ENCODE measurements around the gene PDZRN4. TPM values are rescaled to one million over a fixed set of nuclear protein-coding genes. Genes with fewer than 3 reads are reported as not detected.
"Not testable (repeated sequence)": the region's sequence is repeated elsewhere in the genome, so short reads cannot be mapped to it uniquely, and the experiment has no call there.

Gene PDZRN4
- polyA plus RNA-seq, 1 donor = 2.6 TPM

DNA sequence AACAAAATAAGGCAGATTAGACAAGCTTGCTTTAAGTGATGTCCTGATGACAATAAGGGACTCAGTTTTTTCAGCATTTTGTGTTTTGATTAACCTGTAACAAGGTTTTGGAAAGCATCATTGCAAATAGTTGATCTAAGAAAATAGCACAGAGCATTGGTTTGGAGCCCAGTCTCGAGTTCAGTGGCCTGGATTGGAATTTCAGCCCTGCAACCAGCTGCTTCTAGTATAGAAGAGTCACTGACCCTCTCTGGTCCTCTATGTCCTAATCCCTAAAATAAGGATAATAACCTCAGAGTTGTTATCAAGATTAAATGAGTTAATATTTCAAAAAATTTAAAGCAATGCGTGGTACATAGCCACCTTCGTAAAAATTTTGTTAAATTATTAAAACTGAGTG lies 25.5 kb downstream of the PDZRN4 start:
- DNase-seq (ENCODE audit: low read depth) = no peak

DNA sequence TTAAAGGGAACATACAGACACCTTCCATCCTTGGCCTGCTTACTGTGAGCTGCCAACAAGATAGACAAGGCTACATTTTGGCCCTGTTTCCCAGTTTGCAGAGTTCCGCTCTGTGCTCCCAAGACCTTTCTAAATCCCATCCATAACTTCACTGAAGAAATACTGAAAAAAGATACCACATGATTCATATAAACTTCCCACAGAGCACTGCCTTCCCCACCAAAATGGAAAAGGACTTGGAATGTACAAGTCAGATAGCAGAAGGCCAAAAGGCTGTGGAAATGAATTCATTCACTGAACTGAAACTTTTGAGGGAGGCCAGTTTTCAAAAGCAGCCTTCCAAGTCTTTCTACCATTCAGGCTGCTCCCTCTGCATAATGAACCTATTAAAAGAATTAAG lies 29.6 kb downstream of the PDZRN4 start:
- no peak for DNase-seq (ENCODE audit: low read depth)

DNA sequence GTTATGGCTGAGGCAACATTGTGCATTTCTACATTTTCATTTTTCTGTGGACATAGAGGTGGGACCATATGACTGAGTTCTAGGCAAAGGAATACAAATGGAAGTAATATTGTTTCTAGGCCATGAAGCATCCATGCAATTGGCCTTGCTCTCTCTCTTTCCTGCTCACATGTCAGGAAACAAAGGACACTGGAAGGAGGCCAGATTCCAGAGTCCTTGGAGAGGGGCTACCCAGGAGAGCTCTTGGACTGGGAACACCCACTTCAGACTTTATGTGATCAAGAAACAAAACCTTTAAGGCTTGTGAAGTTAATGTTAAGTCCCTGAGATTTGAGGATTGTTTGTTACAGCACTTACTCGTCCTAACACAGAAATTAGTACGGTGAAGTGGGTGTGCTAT lies 32.8 kb downstream of the PDZRN4 start:
- DNase-seq (ENCODE audit: low read depth) = no peak

DNA sequence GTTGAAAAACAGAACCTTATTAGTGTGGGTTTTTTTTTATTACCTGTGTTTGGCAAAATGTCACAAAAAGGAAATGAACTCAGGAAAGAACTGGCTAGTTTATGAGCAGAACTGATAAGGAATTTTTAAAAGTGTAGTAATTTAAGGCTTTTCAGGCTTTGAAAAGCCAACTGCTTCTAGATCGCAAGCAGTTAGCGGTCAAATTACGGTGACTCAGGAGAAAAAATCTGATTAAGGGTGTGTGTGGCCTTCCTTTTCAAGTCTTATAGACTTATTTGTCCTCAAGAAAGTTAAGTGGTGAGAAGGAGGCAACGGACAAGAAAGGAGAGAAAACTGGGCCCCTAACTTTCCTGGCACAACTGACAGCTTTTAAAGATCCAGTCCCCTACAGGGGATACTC lies 33.4 kb downstream of the PDZRN4 start:
- DNase-seq (ENCODE audit: low read depth) = no peak

DNA sequence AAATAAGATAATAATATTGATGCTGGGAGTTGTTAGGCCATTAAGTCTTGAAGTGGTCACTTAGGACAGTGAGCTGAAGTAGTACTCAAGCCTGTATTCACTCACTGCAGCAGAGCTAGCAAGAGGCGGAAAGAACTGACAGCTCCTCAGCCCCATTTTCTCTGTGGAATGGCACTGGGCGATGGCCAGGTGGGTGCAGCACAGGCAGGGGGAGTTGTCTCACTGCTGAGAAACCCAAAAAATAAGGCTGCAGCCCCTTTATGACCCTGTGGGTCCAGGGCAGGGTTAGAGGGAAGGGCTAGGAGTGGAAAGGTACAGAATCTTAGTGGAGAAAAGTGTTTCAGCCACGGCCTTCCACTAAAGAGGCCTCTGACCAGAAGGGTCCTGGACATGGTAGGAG lies 35.5 kb downstream of the PDZRN4 start:
- no peak for DNase-seq (ENCODE audit: low read depth)

DNA sequence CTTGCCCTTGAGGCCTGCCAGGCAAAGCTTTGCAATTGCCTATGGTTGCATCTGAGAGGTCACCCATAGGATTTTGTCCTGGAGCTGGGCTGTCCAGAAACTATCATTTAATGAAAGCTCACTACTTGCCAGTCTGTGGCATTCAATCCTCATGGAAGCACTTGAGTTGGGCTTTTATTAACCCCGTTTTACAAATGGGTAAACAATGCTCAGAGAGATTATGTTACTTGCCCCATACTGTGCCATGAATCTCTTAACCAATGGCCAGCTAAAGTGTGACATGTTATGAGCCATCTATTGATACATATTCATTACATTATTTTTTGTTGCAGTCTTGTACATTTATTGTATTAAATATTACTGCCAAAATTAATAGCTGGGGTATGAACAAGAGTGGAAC lies 35.9 kb downstream of the PDZRN4 start:
- no peak for DNase-seq (ENCODE audit: low read depth)

DNA sequence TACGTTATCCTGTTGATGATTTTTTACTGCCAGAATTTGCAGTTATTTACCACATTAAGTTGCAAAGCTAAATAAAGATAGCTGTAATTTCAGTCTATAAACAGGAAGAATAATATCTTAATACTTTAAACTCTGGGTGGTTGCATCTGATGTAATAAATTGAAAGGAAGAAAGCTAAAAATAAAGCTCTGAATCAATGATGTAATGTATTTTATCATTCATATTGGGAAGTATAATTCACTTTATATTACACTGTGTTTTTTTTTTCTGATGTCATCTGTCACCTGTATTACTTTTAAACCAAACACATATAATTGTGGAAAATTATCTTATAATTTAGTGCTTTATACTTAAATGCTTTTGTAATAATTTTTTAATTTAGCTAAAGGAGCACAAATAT lies 37.1 kb downstream of the PDZRN4 start:
- no peak for DNase-seq (ENCODE audit: low read depth)

DNA sequence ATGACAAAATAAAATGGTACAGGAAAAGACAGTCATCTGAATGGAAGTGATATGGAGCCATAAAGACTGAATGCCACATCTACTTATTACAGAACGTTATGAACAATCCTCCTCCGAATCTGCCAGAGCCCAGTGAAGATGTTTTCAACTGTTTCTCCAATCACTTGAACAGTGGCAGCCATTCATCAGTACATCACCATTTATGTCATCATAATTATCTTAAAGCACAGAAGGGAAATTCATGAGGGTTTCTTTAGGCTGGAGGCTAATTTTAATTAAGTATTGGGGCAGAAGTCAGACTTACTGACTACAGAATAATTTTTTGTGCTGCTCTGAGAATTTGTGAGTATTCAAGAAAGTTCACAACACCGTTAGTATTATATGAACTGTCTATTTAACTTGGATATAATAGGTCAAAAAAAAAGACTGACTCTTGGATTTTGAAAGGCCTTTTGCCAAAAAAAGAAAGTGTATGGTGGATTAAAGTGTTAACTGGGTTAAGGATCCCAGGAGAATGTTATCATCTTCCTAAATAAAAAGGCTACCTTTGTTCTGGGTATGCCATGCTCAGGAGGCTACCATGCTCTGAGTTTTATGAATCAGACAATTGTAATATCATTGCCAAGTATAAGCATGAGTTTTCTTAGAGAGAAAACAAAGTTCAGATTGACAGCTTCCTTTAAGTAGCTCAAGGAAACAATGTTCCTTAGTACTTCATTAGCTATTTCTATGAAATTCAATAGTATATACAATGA lies 40.1 kb downstream of the PDZRN4 start:
- no peak for DNase-seq (ENCODE audit: low read depth)

DNA sequence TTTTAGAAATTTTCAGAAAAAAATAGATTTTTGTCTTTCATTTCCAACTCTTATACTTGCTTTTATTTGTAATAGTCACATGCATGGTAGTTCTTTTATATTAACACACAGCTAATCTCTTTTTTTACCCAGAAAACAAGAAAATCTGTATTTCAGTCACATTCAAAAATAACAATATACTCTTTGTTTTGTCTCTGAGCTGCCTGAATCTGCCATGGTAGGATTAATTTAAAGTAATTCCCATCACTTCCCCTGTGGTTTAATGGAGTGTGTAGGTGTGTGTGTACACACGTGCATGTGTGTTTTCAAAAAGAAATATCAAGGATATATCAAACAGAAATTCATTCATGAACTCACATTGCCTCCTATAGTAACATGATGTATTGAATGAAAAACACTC lies 42.6 kb downstream of the PDZRN4 start:
- no peak for DNase-seq (ENCODE audit: low read depth)

DNA sequence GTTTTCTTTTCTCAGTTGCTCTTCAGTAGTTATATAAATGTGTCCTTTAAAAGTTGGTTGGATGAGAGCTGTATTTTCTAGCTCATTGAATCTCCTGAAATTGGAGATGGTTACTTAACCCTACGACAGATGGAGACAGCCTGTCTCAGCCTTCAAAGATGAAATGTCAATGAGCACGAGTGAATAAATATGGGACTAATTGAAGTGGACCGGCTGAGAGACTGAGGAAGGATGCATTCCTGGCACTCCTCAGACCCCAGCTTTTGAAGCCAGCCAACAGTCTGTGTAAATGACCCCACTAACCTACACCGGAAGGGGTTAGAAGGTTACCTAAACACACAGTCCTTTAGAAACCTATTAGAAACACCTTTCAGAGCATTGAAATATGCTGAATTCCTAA lies 46.6 kb downstream of the PDZRN4 start:
- no peak for DNase-seq (ENCODE audit: low read depth)

DNA sequence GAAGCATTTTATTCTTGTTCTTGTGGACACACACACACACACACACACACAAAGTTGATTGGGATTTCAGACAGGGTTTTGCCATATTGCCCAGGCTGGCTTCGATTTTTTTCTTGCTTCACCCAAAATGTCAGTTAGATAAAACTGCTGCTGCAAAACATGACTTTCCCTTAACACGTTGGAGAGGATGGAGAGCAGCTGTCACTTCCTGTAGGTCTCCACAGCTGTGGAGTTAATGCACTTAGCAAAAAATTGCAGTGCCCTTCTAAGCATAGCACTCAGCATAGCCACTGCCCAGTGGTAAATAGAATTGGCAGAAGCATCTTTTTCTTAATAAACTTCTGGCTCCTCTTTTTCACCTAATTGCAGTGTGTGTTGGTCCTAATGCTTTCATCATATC lies 54.5 kb downstream of the PDZRN4 start:
- no peak for DNase-seq (ENCODE audit: low read depth)

DNA sequence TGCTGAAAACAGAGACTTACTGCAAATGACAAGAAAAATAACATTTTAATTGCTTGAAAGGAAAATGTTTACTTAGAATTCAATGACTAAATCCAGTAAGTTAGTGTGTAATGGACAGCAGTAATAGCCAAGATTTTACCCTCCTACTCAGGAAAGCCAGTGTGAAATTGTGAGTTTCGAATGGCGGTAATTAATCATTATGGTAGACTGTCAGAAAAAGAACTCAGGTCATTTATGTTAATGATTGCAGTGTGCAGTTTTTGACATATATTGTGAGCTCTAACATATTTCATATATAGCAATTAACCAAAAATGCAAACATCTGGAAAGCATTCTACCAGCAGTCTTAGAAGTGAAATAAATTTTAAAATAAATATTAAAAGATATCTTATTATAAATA lies 60.3 kb downstream of the PDZRN4 start:
- DNase-seq (ENCODE audit: low read depth) = no peak

DNA sequence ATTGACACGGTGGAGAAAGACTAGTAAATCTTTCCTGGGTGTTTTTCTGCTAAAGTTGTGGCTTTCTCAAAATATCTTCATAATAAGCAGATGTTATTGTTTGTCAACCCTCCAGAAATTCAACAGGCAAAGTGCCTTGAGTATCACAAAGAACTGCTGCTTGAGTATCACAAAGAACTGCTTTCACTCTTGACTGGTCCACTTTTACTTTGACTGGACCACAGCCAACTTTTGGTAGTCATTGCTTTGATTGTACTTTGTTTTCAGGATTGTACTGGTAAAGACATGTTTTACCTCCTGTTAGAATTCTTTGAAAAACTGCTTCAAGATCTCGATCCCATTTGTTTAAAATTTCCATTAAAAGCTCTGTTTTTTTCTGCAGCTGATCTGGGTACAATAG lies 62.6 kb downstream of the PDZRN4 start:
- DNase-seq (ENCODE audit: low read depth) = no peak

DNA sequence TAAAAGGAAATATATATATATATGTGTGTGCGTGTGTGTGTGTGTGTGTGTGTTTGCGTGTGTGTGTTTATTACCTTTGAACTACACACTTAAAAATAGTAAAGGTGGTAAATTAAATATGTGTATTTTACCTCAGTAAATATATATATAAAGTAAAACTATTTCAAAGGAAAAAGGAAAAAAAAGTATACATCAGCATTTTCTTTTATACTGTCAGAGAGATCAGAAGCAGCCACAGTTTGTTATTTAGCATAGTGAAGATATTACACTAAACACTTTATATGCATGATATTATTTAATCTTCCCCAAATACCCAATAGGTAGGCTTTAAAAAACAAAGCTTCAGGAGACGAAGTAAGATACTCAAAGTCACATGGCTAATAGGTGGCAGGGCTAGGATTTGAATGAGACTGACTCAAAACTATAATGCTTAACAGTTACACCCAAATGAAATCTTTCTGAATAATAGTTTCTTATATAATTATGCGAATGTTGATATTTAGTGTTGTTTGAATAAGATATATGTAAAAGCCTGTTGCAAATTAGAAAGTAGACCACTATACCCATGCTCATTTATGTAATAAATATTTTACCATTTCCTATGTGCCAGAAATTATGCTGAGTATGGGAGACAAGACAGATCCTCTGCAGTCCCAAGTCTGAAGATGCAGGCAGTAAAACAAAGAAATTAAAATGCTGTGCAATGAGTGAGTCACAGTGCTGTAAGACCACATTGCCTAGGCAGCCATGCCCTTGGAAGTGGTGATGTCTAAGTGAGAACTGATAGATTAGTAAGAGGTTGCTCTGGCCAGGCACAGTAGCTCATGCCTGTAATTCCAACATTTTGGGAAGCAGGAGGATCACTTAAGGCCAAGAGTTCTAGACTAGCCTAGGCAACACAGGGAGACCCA lies 66.1 kb downstream of the PDZRN4 start:
- DNase-seq (ENCODE audit: low read depth) = no peak

DNA sequence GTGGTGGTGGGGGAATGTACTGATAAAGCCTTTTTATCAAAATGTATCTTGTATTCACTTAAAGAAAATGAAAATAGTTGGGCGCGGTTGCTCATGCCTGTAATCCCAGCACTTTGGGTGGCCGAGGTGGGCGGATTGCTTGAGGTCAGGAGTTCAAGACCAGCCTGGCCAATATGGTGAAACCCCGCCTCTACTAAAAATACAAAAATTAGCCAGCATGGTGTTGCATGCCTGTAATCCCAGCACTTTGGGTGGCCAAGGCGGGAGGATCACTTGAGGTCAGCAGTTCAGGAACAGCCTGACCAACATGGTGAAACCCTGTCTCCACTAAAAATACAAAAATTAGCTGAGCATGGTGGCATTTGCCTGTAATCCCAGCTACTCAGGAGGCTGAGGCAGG lies 75.1 kb downstream of the PDZRN4 start:
- not testable (repeated sequence) for DNase-seq (ENCODE audit: low read depth)

DNA sequence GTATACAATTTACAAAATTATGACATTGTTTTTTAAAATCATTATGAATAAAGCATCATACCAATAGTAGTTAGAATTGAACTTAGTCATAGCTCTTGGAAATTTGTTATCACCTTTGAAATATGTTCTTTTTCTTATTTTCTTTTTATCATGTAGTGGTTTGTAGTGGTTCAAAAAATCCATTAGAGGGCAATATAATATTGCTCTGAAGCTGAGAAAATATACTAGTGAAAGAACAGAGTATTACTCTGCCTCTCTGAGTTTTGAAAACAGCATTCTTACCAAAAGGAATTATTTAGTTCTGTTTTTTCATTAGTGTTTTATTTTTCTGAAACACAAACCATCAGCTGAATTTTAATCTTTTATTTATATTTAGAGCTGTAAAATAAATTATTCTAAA lies 76.2 kb downstream of the PDZRN4 start:
- no peak for DNase-seq (ENCODE audit: low read depth)

DNA sequence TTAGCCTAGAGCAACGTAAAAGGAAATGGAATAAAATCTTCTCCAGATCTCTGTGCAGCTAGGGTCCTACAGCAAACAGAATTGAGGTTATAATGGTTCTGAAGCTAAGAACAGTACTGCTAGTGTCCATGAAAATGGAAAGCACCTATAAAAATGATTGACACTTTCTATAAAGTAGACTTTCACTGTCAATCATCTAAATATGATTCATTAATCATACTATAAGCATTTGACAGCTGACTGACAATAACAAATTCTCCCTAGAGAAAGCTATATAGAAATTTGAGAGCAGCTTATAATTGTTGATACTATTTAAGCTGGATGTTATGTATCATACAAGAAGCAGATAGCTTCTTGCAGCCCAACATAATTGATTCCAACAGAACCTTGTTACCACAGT lies 80.9 kb downstream of the PDZRN4 start:
- DNase-seq (ENCODE audit: low read depth) = no peak

DNA sequence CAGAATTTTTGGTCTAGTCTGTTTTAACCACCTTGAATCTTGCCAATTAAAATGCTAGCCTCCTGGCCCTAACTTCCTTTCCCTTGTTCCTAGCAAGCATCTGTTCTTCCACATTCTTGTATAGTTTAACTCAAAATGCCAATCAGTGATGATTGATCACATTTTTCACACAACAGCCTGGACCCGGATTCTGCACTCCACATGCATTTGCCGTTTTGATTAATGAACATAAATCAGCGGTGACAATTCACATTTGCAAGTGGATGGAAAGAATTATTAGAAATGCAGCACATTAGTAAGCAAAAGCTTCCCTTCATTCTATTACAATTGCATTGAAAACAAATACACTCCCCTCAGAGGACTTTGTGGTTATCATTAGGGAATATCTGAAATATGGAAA lies 83.4 kb downstream of the PDZRN4 start:
- no peak for DNase-seq (ENCODE audit: low read depth)

DNA sequence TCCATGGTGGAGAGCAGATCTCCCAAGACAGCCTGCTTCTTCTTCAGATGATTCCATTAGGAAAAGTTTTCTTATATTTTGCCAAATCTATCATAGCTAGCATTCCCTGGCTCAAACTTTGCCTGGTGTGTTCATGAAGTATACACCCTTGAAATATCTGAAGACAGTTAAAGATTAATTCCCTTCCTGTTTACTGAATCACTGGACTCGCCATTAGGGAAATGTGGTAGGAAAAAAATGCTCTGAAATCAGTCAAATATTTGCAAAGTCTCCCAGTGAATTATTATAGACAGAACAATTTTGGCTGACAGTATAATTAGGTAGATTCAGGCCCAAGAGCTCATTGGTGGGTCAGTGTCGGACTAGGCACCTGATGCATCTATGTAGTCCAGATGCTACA lies 86.5 kb downstream of the PDZRN4 start:
- DNase-seq (ENCODE audit: low read depth) = no peak

DNA sequence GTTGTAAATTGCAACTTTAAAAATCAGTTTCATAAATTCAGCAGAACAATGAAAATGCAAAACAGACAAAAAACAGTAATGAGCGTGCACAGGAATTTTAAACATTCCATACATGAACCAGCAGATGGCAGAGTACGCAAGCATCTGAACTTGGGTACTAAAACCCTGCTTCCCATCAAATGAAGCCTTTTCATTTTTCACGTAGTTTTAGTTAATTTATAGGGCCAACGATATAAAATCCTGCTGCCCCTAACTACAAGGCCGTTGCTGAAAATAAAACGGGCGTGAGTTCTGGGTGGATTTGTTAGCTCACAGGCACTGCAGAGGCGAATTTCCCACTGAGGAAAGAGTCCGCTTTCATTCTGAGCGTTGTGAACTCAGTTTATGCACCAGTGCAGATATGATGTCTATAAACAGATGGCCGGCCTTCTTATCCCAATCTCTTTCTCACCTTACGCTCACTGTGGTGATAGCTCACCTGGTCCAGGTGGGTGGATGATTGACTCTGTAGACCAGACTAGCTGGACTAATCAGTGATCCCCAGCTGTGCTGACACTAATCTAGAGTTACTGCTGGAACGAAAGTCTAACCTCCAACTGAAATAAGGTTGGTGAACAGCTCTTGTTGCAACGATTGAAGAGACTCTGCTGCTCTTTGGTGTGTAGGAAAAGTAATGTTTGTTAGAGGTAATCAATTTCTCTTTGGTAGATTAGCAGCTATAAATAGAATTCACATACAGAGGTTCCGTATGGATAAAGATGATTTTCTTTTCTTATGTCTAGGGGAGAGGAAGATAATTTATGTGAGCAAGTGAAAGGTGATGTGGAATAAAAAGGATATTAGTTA lies 89.2 kb downstream of the PDZRN4 start:
- DNase-seq (ENCODE audit: low read depth) = peak; percentile 32

DNA sequence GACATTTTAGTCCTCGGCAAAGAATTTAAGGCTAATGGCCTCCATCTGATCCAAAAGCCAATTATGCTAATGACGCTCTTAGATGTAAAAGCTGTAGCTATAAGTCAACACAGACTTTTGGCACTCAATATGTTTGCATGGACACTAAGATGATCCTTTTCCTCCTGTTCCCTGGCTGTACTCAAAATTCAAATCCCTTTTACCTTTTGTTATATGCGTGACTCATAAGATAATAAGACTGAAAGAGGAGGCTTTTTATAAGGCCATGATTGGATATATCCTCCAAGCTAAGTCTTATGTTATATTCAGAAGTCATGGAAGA lies 89.8 kb downstream of the PDZRN4 start:
- no peak for DNase-seq (ENCODE audit: low read depth)

DNA sequence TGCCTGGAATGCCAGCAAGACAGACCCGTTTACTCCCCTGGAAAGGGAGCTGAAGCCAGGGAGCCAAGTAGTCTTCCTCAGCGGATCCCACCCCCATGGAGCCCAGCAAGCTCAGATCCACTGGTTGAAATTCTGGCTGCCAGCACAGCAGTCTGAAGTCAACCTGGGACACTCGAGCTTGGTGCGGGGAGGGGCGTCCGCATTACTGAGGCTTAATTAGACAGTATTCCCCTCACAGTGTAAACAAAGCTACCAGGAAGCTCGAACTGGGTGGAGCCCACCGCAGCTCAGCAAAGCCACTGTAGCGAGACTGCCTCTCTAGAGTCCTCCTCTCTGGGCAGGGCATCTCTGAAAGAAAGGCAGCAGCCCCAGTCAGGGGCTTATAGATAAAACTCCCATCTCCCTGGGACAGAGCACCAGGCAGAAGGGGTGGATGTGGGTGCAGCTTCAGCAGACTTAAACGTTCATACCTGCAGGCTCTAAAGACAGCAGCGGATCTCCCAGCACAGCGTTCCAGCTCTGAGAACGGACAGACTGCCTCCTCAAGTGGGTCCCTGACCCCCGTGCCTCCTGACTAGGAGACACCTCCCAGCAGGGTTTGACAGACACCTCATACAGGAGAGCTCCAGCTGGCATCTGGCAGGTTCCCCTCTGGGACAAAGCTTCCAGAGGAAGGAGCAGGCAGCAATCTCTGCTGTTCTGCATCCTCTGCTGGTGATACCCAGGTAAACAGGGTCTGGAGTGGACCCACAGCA lies 92.4 kb downstream of the PDZRN4 start:
- not testable (repeated sequence) for DNase-seq (ENCODE audit: low read depth)

Measured in forelimb muscle (tissue), 1 donor.